Liver (tissue), 9 donors: Measurements from ENCODE around the gene CCNH. TPM values are rescaled to one million over a fixed set of nuclear protein-coding genes. Genes with fewer than 3 reads are reported as not detected.

ENCODE experiments used
- DNase-seq: peaks from one replicate; pipeline ENCODE4 v3.0.0-alpha.2; 2017; ENCODE audit warnings: low spot score
- H3K27ac ChIP-seq, 2 donors: one replicate each; pipeline ENCODE4 v1.7.0; 2013; ENCODE audit warnings: inconsistent platforms in 2 of 2, low read length in 2 of 2, control low read depth in 1 of 2, low read depth in 1 of 2, mild to moderate bottlenecking in 1 of 2
- H3K27me3 ChIP-seq, 4 donors: one replicate each; pipeline versions ENCODE4 v1.6.1 to v1.7.0; 2013; ENCODE audit warnings: low read length in 3 of 4, inconsistent platforms in 1 of 4, mild to moderate bottlenecking in 1 of 4, moderate library complexity in 1 of 4; ENCODE audit not compliant: control insufficient read depth in 4 of 4, insufficient read depth in 4 of 4
- H3K36me3 ChIP-seq, 4 donors: one replicate each; pipeline versions ENCODE4 v1.6.1 to v1.7.0; 2013; ENCODE audit warnings: low read length in 3 of 4, mild to moderate bottlenecking in 3 of 4, low read depth in 1 of 4, moderate library complexity in 1 of 4; ENCODE audit not compliant: control insufficient read depth in 4 of 4, insufficient read depth in 3 of 4
- H3K4me1 ChIP-seq, 4 donors: one replicate each; pipeline versions ENCODE4 v1.6.1 to v1.7.0; 2013; ENCODE audit warnings: low read length in 3 of 4, mild to moderate bottlenecking in 3 of 4, moderate library complexity in 1 of 4; ENCODE audit not compliant: control insufficient read depth in 4 of 4, insufficient read depth in 4 of 4
- H3K4me3 ChIP-seq, 3 donors: one replicate each; pipeline versions ENCODE4 v1.6.1 to v1.7.0; 2013; ENCODE audit warnings: low read length in 3 of 3, control low read depth in 1 of 3, low read depth in 1 of 3, mild to moderate bottlenecking in 1 of 3
- H3K9ac ChIP-seq, 2 donors: one replicate each; pipeline ENCODE4 v1.7.0; 2013; ENCODE audit warnings: low read length in 2 of 2, mild to moderate bottlenecking in 2 of 2, moderate library complexity in 2 of 2, control low read depth in 1 of 2, low read depth in 1 of 2
- H3K9me3 ChIP-seq, 4 donors: one replicate each; pipeline versions ENCODE4 v1.6.1 to v1.7.0; 2013; ENCODE audit warnings: low read length in 3 of 4; ENCODE audit not compliant: control insufficient read depth in 4 of 4
- EGR1 ChIP-seq, 2 donors: IDR thresholded peaks; 2 replicates each; pipeline ENCODE4 v1.6.1; 2016 to 2018; ENCODE audit warnings: antibody characterized with exemption in 2 of 2, low read depth in 2 of 2
- FOXA1 ChIP-seq: IDR thresholded peaks from 2 replicates; pipeline ENCODE4 v1.6.1; 2016; ENCODE audit warnings: antibody characterized with exemption
- FOXA2 ChIP-seq: IDR thresholded peaks from 2 replicates; pipeline ENCODE4 v1.6.1; 2016; ENCODE audit warnings: antibody characterized with exemption
- GABPA ChIP-seq, 2 donors: IDR thresholded peaks in 1 of 2; conservative IDR thresholded peaks in 1 of 2; 2 replicates each; pipeline ENCODE4 v1.6.1; 2016; ENCODE audit warnings: antibody characterized with exemption in 2 of 2, mild to moderate bottlenecking in 1 of 2, moderate library complexity in 1 of 2
- HNF4A ChIP-seq, 2 donors: conservative IDR thresholded peaks; 2 replicates each; pipeline ENCODE4 v1.6.1; 2016; ENCODE audit warnings: antibody characterized with exemption in 2 of 2, mild to moderate bottlenecking in 2 of 2
- HNF4G ChIP-seq: IDR thresholded peaks from 2 replicates; pipeline ENCODE4 v1.6.1; 2016; ENCODE audit warnings: antibody characterized with exemption
- JUND ChIP-seq, 2 donors: IDR thresholded peaks; 2 replicates each; pipeline ENCODE4 v1.6.1; 2016; ENCODE audit warnings: antibody characterized with exemption in 2 of 2
- NR2F2 ChIP-seq: IDR thresholded peaks from 2 replicates; pipeline ENCODE4 v1.6.1; 2016; ENCODE audit warnings: antibody characterized with exemption
- RAD21 ChIP-seq, 2 donors: IDR thresholded peaks; 2 replicates each; pipeline ENCODE4 v1.6.1; 2016; ENCODE audit warnings: antibody characterized with exemption in 2 of 2, mild to moderate bottlenecking in 2 of 2
- RXRA ChIP-seq, 2 donors: IDR thresholded peaks; 2 replicates each; pipeline ENCODE4 v1.6.1; 2017 to 2018; ENCODE audit warnings: antibody characterized with exemption in 2 of 2, mild to moderate bottlenecking in 1 of 2
- SP1 ChIP-seq: IDR thresholded peaks from 2 replicates; pipeline ENCODE4 v1.6.1; 2018; ENCODE audit warnings: antibody characterized with exemption, mild to moderate bottlenecking
- TAF1 ChIP-seq: conservative IDR thresholded peaks from 2 replicates; pipeline ENCODE4 v1.6.1; 2016; ENCODE audit warnings: antibody characterized with exemption, mild to moderate bottlenecking
- WGBS: extraction: QIAGEN DNeasy Blood & Tissue Kit; methylation state at CpG from one replicate; pipeline ENCODE4 v1.1.7; 2013; 5-methylcytosine and 5-hydroxymethylcytosine counted together
- polyA plus RNA-seq, 2 donors: library from polyadenylated mRNA; stranded (reverse) in 1 of 2; unstranded in 1 of 2; fragments of 200-250 nt in 1 of 2; fragments of >200 nt in 1 of 2; fragmentation: Nextera tagmentation in 1 of 2; extraction: Ambion mirVana in 1 of 2; gene quantifications; one replicate each; pipeline versions ENCODE4 v1.2.1 to v1.2.3, GENCODE V29; 2013 to 2015
- total RNA-seq, 2 donors: library from RNA; depleted of rRNA; stranded (reverse); fragments of >200 nt; gene quantifications; one replicate each; pipeline ENCODE4 v1.2.3, GENCODE V29; 2014
- TF ChIP-seq, protein P1 (sequence below): IDR thresholded peaks from 2 replicates; pipeline ENCODE4 v1.6.1; 2016; ENCODE audit warnings: antibody characterized with exemption
- TF ChIP-seq, protein P2 (sequence below): fragments of 150-350 bp; IDR thresholded peaks from 2 replicates; pipeline ENCODE4 v1.5.1; 2017; ENCODE audit warnings: improper control_type of control experiment, low read depth, low read length; ENCODE audit not compliant: missing input control
- TF ChIP-seq, protein P3 (sequence below): IDR thresholded peaks from 2 replicates; pipeline ENCODE4 v1.6.1; 2016; ENCODE audit warnings: antibody characterized with exemption
- TF ChIP-seq, protein P4 (sequence below): IDR thresholded peaks from 2 replicates; pipeline ENCODE4 v1.6.1; 2016; ENCODE audit warnings: antibody characterized with exemption, mild to moderate bottlenecking
- TF ChIP-seq, protein P5 (sequence below): IDR thresholded peaks from 2 replicates; pipeline ENCODE4 v1.6.1; 2016; ENCODE audit warnings: antibody characterized with exemption
- donor health status: healthy.
- donor health status: healthy.
- donor health status: healthy.
- donor health status: healthy.
- donor health status: healthy.

The CCNH gene
- total and polyA plus RNA-seq, 4 donors, result 21.9 to 56.6 (median 33.3) TPM

DNA sequence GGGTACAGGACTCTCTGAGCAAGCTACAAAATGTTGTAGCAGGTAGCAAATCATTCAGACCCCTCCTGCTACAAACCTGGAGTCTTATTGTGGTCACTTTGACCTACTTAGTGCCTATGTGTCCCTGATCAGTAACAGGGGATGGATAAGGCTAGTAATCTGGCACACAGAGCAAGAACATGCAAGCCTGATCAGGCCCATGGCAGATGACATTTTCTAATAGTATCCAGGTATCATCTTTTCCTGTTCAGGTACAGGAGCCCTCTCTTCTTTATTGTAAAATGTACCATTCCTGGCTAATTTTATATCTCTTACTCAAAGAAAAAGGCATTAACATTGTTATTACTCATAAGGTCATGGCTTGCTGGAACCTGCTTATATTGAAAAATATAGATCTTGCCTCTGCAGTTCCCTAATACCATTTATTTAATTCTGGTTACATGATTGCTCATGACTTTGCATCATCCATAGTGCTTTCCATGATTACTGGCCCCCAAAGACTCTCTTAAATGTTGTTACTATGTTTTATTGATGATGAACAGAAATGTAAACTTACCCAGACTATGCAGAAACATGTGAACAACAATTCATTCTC lies 18.2 kb upstream of the CCNH start:
- H3K9me3 ChIP-seq, result no peaks in the 10 kb centered on the region
- no peaks in the 10 kb centered on the region for H3K27me3 ChIP-seq
- DNase-seq, result no peak
- no peak overlapping the region for H3K27ac ChIP-seq
- TF ChIP-seq EGR1 (IDR thresholded peaks at IDR 0.05; ENCODE audit: low read depth in 2 of 2) (no peak), SP1 (no peak), FOXA1 (no peak), FOXA2 (no peak), JUND (IDR thresholded peaks at IDR 0.05) (no peak), RXRA (IDR thresholded peaks at IDR 0.05) (no peak), HNF4G (no peak), TAF1 (no peak), GABPA (IDR thresholded peaks at IDR 0.05 in 1 of 2, conservative IDR thresholded peaks at IDR 0.05 in 1 of 2) (no peak)
- TF ChIP-seq, protein P1, sequence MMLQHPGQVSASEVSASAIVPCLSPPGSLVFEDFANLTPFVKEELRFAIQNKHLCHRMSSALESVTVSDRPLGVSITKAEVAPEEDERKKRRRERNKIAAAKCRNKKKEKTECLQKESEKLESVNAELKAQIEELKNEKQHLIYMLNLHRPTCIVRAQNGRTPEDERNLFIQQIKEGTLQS, result no peak
- TF ChIP-seq, protein P2, sequence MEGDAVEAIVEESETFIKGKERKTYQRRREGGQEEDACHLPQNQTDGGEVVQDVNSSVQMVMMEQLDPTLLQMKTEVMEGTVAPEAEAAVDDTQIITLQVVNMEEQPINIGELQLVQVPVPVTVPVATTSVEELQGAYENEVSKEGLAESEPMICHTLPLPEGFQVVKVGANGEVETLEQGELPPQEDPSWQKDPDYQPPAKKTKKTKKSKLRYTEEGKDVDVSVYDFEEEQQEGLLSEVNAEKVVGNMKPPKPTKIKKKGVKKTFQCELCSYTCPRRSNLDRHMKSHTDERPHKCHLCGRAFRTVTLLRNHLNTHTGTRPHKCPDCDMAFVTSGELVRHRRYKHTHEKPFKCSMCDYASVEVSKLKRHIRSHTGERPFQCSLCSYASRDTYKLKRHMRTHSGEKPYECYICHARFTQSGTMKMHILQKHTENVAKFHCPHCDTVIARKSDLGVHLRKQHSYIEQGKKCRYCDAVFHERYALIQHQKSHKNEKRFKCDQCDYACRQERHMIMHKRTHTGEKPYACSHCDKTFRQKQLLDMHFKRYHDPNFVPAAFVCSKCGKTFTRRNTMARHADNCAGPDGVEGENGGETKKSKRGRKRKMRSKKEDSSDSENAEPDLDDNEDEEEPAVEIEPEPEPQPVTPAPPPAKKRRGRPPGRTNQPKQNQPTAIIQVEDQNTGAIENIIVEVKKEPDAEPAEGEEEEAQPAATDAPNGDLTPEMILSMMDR, result no peak
- TF ChIP-seq, protein P3, sequence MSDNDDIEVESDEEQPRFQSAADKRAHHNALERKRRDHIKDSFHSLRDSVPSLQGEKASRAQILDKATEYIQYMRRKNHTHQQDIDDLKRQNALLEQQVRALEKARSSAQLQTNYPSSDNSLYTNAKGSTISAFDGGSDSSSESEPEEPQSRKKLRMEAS, result no peak
- TF ChIP-seq, protein P4, sequence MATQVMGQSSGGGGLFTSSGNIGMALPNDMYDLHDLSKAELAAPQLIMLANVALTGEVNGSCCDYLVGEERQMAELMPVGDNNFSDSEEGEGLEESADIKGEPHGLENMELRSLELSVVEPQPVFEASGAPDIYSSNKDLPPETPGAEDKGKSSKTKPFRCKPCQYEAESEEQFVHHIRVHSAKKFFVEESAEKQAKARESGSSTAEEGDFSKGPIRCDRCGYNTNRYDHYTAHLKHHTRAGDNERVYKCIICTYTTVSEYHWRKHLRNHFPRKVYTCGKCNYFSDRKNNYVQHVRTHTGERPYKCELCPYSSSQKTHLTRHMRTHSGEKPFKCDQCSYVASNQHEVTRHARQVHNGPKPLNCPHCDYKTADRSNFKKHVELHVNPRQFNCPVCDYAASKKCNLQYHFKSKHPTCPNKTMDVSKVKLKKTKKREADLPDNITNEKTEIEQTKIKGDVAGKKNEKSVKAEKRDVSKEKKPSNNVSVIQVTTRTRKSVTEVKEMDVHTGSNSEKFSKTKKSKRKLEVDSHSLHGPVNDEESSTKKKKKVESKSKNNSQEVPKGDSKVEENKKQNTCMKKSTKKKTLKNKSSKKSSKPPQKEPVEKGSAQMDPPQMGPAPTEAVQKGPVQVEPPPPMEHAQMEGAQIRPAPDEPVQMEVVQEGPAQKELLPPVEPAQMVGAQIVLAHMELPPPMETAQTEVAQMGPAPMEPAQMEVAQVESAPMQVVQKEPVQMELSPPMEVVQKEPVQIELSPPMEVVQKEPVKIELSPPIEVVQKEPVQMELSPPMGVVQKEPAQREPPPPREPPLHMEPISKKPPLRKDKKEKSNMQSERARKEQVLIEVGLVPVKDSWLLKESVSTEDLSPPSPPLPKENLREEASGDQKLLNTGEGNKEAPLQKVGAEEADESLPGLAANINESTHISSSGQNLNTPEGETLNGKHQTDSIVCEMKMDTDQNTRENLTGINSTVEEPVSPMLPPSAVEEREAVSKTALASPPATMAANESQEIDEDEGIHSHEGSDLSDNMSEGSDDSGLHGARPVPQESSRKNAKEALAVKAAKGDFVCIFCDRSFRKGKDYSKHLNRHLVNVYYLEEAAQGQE, result no peak
- H3K4me3 ChIP-seq, result no peak overlapping the region
- no peak overlapping the region for H3K9ac ChIP-seq
- H3K4me1 ChIP-seq, result no peaks in the 10 kb centered on the region
- no peaks in the 10 kb centered on the region for H3K36me3 ChIP-seq

DNA sequence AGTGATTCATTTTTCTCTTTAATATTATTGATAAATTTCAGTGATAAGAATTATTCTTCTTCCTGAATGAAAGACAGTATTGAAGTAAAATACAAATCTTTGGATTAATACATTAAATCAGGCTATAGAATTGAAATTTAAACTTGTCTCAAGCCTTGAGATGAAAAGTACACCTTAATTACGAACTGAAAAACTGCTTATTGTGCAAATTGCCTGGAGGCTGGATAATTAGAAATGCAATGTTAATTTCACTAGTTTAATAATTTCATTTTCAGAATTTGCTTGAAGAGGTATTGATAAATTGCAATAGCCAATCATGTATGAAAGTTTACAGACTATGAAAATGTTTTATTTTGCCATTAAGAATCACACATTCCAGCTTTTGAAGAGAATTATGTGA lies 11.0 kb upstream of the CCNH start:
- no peak overlapping the region for H3K9ac ChIP-seq
- no peaks in the 10 kb centered on the region for H3K36me3 ChIP-seq
- peaks cover 0 to 2% (median 0%) of the 10 kb centered on the region in 4 donors for H3K4me1 ChIP-seq
- WGBS, result 75% methylated on average over 1 of the region's 1 CpG
- no peak for DNase-seq
- no peaks in the 10 kb centered on the region for H3K27me3 ChIP-seq
- no peaks in the 10 kb centered on the region for H3K9me3 ChIP-seq
- H3K4me3 ChIP-seq, result no peak overlapping the region
- H3K27ac ChIP-seq, result no peak overlapping the region
- TF ChIP-seq FOXA1 (no peak), GABPA (IDR thresholded peaks at IDR 0.05 in 1 of 2, conservative IDR thresholded peaks at IDR 0.05 in 1 of 2) (no peak), HNF4G (no peak), RAD21 (IDR thresholded peaks at IDR 0.05) (no peak), RXRA (IDR thresholded peaks at IDR 0.05) (no peak), NR2F2 (no peak), JUND (IDR thresholded peaks at IDR 0.05) (no peak), HNF4A (conservative IDR thresholded peaks at IDR 0.05) (no peak), SP1 (no peak)
- TF ChIP-seq, protein P4, result no peak
- TF ChIP-seq, protein P1, result no peak
- TF ChIP-seq, protein P2, result no peak
- TF ChIP-seq, protein P5, sequence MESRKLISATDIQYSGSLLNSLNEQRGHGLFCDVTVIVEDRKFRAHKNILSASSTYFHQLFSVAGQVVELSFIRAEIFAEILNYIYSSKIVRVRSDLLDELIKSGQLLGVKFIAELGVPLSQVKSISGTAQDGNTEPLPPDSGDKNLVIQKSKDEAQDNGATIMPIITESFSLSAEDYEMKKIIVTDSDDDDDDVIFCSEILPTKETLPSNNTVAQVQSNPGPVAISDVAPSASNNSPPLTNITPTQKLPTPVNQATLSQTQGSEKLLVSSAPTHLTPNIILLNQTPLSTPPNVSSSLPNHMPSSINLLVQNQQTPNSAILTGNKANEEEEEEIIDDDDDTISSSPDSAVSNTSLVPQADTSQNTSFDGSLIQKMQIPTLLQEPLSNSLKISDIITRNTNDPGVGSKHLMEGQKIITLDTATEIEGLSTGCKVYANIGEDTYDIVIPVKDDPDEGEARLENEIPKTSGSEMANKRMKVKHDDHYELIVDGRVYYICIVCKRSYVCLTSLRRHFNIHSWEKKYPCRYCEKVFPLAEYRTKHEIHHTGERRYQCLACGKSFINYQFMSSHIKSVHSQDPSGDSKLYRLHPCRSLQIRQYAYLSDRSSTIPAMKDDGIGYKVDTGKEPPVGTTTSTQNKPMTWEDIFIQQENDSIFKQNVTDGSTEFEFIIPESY, result no peak
